B cell (primary cell): ENCODE measurements around the gene ETS1. TPM values are rescaled to one million over a fixed set of nuclear protein-coding genes. Genes with fewer than 3 reads are reported as not detected.
A peak's percentile ranks its signal among the peaks of the same experiment; 100 is the strongest.

Source experiments
- ATAC-seq: fragments of 200-7000 bp; cut with Tn5 transposase; one replicate; pipeline ENCODE4 v1.10.0; 2021; ENCODE audit warnings: low read depth, mild to moderate bottlenecking, moderate number of reproducible peaks, moderate library complexity
- CTCF ChIA-PET: fragments of 350-600 bp; sonication (Branson Sonifier 250); formaldehyde crosslinking; loops from one replicate; lab custom pipeline; 2021; ENCODE audit warnings: antibody characterized with exemption, inconsistent platforms; lab: Charles Lee
- POLR2A ChIA-PET: fragments of 350-600 bp; sonication (Branson Sonifier 250); formaldehyde crosslinking; loops from one replicate; lab custom pipeline; 2021; ENCODE audit warnings: antibody characterized with exemption; lab: Charles Lee
- DNase-seq: peaks from one replicate; pipeline ENCODE4 v3.0.0; 2013
- H2AFZ ChIP-seq: 2 replicates; pipeline ENCODE4 v1.6.1; 2012; ENCODE audit warnings: mild to moderate bottlenecking, low read depth, low read length; ENCODE audit not compliant: insufficient read depth, poor library complexity, severe bottlenecking
- H3K27ac ChIP-seq, 2 donors: 1 replicate in 1 of 2; 2 replicates in 1 of 2; pipeline ENCODE4 v1.5.1; 2012 to 2013; ENCODE audit warnings: low read length in 2 of 2, mild to moderate bottlenecking in 2 of 2, moderate library complexity in 1 of 2
- H3K27me3 ChIP-seq, 4 experiments: fragments of 200-600 bp in 1 of 4; sonication (generic) in 1 of 4; replicated peaks in 1 of 4; 1 replicate in 2 of 4; 2 replicates in 2 of 4; pipeline versions ENCODE4 v1.6.1 to v1.7.0; 2013 to 2016; ENCODE audit warnings: low read length in 3 of 4, mild to moderate bottlenecking in 2 of 4, mixed read lengths in 1 of 4, moderate library complexity in 1 of 4; ENCODE audit not compliant: insufficient read depth in 4 of 4, control insufficient read depth in 3 of 4; ENCODE audit errors: control extremely low read depth in 1 of 4
- H3K36me3 ChIP-seq, 2 experiments: replicated peaks in 1 of 2; 1 replicate in 1 of 2; 2 replicates in 1 of 2; pipeline versions ENCODE4 v1.6.1 to v1.7.1; 2013; ENCODE audit warnings: low read length in 1 of 2; ENCODE audit not compliant: insufficient read depth in 2 of 2, control insufficient read depth in 1 of 2; ENCODE audit errors: control extremely low read depth in 1 of 2, extremely low read depth in 1 of 2
- H3K4me1 ChIP-seq, 2 donors: fragments of 200-600 bp in 1 of 2; sonication (generic) in 1 of 2; 1 replicate in 1 of 2; 2 replicates in 1 of 2; pipeline versions ENCODE4 v1.5.1 to v1.6.1; 2013 to 2017; ENCODE audit warnings: low read length in 2 of 2; ENCODE audit not compliant: control insufficient read depth in 2 of 2, insufficient read depth in 2 of 2
- H3K4me2 ChIP-seq: replicated peaks from 2 replicates; pipeline ENCODE3; 2012; ENCODE audit warnings: mild to moderate bottlenecking, low read depth, low read length; ENCODE audit not compliant: poor library complexity, severe bottlenecking
- H3K4me3 ChIP-seq, 5 experiments: fragments of 200-600 bp in 1 of 5; sonication (generic) in 1 of 5; 1 replicate in 3 of 5; 2 replicates in 2 of 5; pipeline versions ENCODE4 v1.5.1 to v1.7.0; 2011 to 2016; ENCODE audit warnings: low read length in 4 of 5, mild to moderate bottlenecking in 4 of 5, low read depth in 2 of 5, control low read depth in 1 of 5, moderate library complexity in 1 of 5; ENCODE audit not compliant: insufficient read depth in 1 of 5; ENCODE audit errors: control extremely low read depth in 1 of 5, extremely low read depth in 1 of 5
- H3K79me2 ChIP-seq: fragments of 200-600 bp; sonication (generic); one replicate; pipeline ENCODE4 v1.6.0; 2016; ENCODE audit warnings: low read length; ENCODE audit not compliant: control insufficient read depth, insufficient read depth
- H3K9ac ChIP-seq: fragments of 200-600 bp; sonication (generic); 2 replicates; pipeline ENCODE4 v1.6.1; 2017; ENCODE audit warnings: mild to moderate bottlenecking, low read length, moderate library complexity
- H3K9me3 ChIP-seq, 3 donors: one replicate each; pipeline versions ENCODE4 v1.6.1 to v1.7.1; 2013; ENCODE audit warnings: low read length in 2 of 3; ENCODE audit not compliant: control insufficient read depth in 2 of 3, insufficient read depth in 1 of 3; ENCODE audit errors: control extremely low read depth in 1 of 3
- H4K20me1 ChIP-seq: 2 replicates; pipeline ENCODE4 v1.6.0; 2012; ENCODE audit warnings: mild to moderate bottlenecking, low read length; ENCODE audit not compliant: insufficient read depth, control insufficient read depth, poor library complexity, severe bottlenecking
- H3K27ac Mint-ChIP-seq: one replicate; pipeline ENCODE4 v1.8.0; 2021; ENCODE audit warnings: mixed read lengths
- H3K27me3 Mint-ChIP-seq: one replicate; pipeline ENCODE4 v1.8.0; 2021; ENCODE audit warnings: mixed read lengths
- H3K4me1 Mint-ChIP-seq: one replicate; pipeline ENCODE4 v1.8.0; 2021; ENCODE audit warnings: mixed read lengths
- H3K4me3 Mint-ChIP-seq: one replicate; pipeline ENCODE4 v1.8.0; 2021; ENCODE audit warnings: mixed read lengths
- H3K9me3 Mint-ChIP-seq: one replicate; pipeline ENCODE4 v1.8.0; 2022; ENCODE audit warnings: mixed read lengths; ENCODE audit not compliant: insufficient read depth
- EZH2 ChIP-seq: IDR thresholded peaks from 2 replicates; pipeline ENCODE4 v1.6.1; 2012; ENCODE audit warnings: borderline replicate concordance, low read depth, mild to moderate bottlenecking, moderate library complexity, low read length; ENCODE audit not compliant: insufficient read depth, poor library complexity, severe bottlenecking
- WGBS: methylation state at CpG from one replicate; pipeline ENCODE4 v1.1.5; 2013; ENCODE audit warnings: missing lambda C conversion rate; ENCODE audit not compliant: insufficient coverage; 5-methylcytosine and 5-hydroxymethylcytosine counted together
- intact Hi-C: fragments of 100-400 bp; cut with micrococcal nuclease; formaldehyde crosslinking; loops from one replicate; pipeline ENCODE4 v1.10.0; 2022
- polyA plus RNA-seq: library from polyadenylated mRNA; depleted of rRNA; stranded (reverse); fragments of >200 nt; gene quantifications from 2 replicates; pipeline ENCODE4 v1.2.3, GENCODE V29; 2012
- total RNA-seq, 2 donors: library from RNA; stranded (reverse); fragments of 120-200 nt in 1 of 2; gene quantifications; 1 replicate in 1 of 2; 2 replicates in 1 of 2; pipeline versions ENCODE4 v1.2.3 to v1.2.4, GENCODE V29; 2013 to 2022
- TF ChIP-seq, protein P1 (sequence below): fragments of 200-600 bp; IDR thresholded peaks from one replicate; pipeline ENCODE4 v1.8.0; 2022; ENCODE audit warnings: antibody characterized with exemption, mild to moderate bottlenecking

Gene ETS1
- total and polyA plus RNA-seq, 2 donors (not counting 1 experiment from before 2014, with no cell fraction given) = 115 to 271 TPM

GRCh38 chr11:128584253-128584652 is 3.1 kb downstream of the ETS1 start:
- Histone ChIP-seq H3K9ac (no peak overlapping the region), H2AFZ (no peak overlapping the region), H4K20me1 (no peaks in the 10 kb centered on the region), H3K4me3 (no peak overlapping the region), H3K9me3 (no peaks in the 10 kb centered on the region), H3K36me3 (no peaks in the 10 kb centered on the region), H3K4me1 (peaks cover 0 to 10% of the 10 kb centered on the region in 2 donors), H3K27ac (no peak overlapping the region), H3K4me2 (no peak overlapping the region), H3K27me3 (no peaks in the 10 kb centered on the region), H3K79me2 (no peaks in the 10 kb centered on the region)
- peaks cover 36% of the 10 kb centered on the region for H3K4me1 Mint-ChIP-seq
- no peak for DNase-seq
- no peaks in the 10 kb centered on the region for H3K9me3 Mint-ChIP-seq
- intact Hi-C loops = no loop called here
- WGBS = 100% methylated on average over 2 of the region's 3 CpGs
- ATAC-seq = no peak
- ChIA-PET CTCF (no interaction called here), POLR2A (no interaction called here)
- no peaks in the 10 kb centered on the region for H3K27me3 Mint-ChIP-seq
- no peak overlapping the region for H3K27ac Mint-ChIP-seq
- TF ChIP-seq, protein P1, sequence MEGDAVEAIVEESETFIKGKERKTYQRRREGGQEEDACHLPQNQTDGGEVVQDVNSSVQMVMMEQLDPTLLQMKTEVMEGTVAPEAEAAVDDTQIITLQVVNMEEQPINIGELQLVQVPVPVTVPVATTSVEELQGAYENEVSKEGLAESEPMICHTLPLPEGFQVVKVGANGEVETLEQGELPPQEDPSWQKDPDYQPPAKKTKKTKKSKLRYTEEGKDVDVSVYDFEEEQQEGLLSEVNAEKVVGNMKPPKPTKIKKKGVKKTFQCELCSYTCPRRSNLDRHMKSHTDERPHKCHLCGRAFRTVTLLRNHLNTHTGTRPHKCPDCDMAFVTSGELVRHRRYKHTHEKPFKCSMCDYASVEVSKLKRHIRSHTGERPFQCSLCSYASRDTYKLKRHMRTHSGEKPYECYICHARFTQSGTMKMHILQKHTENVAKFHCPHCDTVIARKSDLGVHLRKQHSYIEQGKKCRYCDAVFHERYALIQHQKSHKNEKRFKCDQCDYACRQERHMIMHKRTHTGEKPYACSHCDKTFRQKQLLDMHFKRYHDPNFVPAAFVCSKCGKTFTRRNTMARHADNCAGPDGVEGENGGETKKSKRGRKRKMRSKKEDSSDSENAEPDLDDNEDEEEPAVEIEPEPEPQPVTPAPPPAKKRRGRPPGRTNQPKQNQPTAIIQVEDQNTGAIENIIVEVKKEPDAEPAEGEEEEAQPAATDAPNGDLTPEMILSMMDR = no peak
- TF ChIP-seq EZH2 = no peak
- H3K4me3 Mint-ChIP-seq = no peak overlapping the region

DNA sequence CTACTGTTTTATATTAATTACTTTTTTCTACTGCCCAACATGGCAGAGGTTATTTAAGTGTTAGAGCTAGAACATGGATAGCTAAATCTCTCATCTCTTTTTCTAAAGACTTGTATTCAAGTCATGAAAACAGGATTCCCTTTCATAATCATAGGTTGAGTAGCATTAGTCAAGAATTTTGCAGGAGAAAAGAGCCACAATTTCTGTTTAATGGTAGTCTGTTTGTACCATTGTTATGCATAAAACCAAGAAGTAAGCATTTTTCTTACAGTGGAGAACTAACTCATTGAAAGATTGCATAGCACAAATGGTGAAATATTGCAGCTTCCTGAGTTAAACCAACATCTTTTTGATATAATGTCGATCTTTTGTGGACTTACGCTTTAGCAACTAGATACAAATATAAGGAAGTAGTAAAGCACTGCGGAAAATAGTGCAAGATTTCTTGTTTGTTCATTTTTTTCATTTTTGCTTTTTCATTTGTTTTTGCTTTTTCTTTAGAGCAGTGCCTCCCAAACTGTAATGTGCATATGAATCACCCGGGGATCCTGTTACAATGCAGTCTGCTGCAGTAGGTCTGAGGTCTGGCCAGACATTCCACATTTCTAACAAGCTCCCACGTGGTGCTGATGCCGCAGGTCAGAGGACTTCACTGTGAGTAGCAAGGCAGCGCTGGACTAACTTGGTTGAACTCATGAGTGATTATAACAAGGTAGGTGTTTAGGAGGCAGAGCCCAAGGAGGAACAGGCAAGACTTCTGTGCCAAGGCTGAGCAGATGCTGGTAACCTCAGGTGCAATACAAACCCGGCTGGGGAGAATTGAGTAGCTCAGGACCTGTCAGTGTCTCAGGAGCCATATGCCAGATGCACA is 4.6 kb downstream of the ETS1 start:
- H3K36me3 ChIP-seq = no peaks in the 10 kb centered on the region
- H3K27ac Mint-ChIP-seq = no peak overlapping the region
- CTCF ChIA-PET = interaction anchor here (1.1 to 1.6 kb wide), 2 partner anchors 10 to 18 kb away, joined by 3 read pairs; no protein-coding TSS in a partner anchor

More for the DNA sequence above, 4.6 kb downstream of the ETS1 start:
- Histone ChIP-seq H3K27me3 (no peaks in the 10 kb centered on the region), H3K4me2 (peak overlapping the region; percentile 4), H3K4me1 (peaks cover 0 to 10% of the 10 kb centered on the region in 2 donors), H4K20me1 (no peaks in the 10 kb centered on the region), H3K79me2 (no peaks in the 10 kb centered on the region), H2AFZ (peak overlapping the region; percentile 30), H3K4me3 (no peak overlapping the region), H3K27ac (no peak overlapping the region), H3K9ac (no peak overlapping the region), H3K9me3 (no peaks in the 10 kb centered on the region)
- Mint-ChIP-seq H3K4me3 (no peak overlapping the region), H3K9me3 (no peaks in the 10 kb centered on the region), H3K27me3 (no peaks in the 10 kb centered on the region), H3K4me1 (peaks cover 36% of the 10 kb centered on the region)
- WGBS = 71% methylated on average over 3 of the region's 8 CpGs
- intact Hi-C loops = no loop called here
- POLR2A ChIA-PET = no interaction called here
- DNase-seq (no peak), ATAC-seq (no peak)
- no peak for TF ChIP-seq EZH2
- TF ChIP-seq, protein P1 = no peak
